Fibroblast of the aortic adventitia (primary cell): ENCODE data around the gene C16orf96. TPM values are rescaled to one million over a fixed set of nuclear protein-coding genes. Genes with fewer than 3 reads are reported as not detected.

Experiments
- DNase-seq: peaks from one replicate; pipeline ENCODE4 v3.0.0-alpha.2; 2010; ENCODE audit warnings: low read depth
- H3K4me3 ChIP-seq: 2 replicates; pipeline ENCODE4 v1.5.1; 2011; ENCODE audit warnings: low read depth, mild to moderate bottlenecking, control low read depth, low read length, moderate library complexity
- small RNA-seq: library from RNA; depleted of rRNA; stranded (forward); fragments of <200 nt; gene quantifications from one replicate; pipeline ENCODE3, GENCODE V24; 2012
- total RNA-seq: library from RNA; depleted of rRNA; stranded (reverse); fragments of >200 nt; gene quantifications from 2 replicates; pipeline ENCODE4 v1.2.3, GENCODE V29; 2012; ENCODE audit warnings: low replicate concordance
- TF ChIP-seq, protein P1 (sequence below): IDR thresholded peaks from 2 replicates; pipeline ENCODE4 v1.5.1; 2011; ENCODE audit warnings: mild to moderate bottlenecking, low read length, control low read depth, inconsistent platforms; ENCODE audit not compliant: insufficient read depth

The C16orf96 gene
- total RNA-seq, 1 donor, result under 0.01 TPM

DNA sequence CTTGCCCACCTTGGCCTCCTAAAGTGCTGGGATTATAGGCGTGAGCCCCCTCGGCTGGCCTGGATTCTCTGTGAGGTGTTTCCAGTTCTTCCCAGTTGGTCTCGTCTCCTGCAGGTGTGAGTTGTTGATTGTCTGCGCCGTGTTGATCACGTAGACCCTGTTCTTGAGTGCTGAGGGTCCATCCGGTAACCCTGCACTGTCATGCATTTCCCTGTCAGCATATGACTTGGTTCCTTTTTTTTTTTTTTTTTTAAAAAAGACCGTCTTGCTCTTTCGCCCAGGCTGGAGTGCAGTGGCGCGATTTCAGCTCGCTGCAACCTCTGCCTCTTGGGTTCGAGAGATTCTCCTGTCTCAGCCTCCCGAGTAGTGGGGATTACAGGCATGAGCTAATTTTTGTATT, 85.8 kb downstream of the C16orf96 start:
- TF ChIP-seq, protein P1, sequence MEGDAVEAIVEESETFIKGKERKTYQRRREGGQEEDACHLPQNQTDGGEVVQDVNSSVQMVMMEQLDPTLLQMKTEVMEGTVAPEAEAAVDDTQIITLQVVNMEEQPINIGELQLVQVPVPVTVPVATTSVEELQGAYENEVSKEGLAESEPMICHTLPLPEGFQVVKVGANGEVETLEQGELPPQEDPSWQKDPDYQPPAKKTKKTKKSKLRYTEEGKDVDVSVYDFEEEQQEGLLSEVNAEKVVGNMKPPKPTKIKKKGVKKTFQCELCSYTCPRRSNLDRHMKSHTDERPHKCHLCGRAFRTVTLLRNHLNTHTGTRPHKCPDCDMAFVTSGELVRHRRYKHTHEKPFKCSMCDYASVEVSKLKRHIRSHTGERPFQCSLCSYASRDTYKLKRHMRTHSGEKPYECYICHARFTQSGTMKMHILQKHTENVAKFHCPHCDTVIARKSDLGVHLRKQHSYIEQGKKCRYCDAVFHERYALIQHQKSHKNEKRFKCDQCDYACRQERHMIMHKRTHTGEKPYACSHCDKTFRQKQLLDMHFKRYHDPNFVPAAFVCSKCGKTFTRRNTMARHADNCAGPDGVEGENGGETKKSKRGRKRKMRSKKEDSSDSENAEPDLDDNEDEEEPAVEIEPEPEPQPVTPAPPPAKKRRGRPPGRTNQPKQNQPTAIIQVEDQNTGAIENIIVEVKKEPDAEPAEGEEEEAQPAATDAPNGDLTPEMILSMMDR, result no peak
- no peak for DNase-seq
- no peak overlapping the region for H3K4me3 ChIP-seq

DNA sequence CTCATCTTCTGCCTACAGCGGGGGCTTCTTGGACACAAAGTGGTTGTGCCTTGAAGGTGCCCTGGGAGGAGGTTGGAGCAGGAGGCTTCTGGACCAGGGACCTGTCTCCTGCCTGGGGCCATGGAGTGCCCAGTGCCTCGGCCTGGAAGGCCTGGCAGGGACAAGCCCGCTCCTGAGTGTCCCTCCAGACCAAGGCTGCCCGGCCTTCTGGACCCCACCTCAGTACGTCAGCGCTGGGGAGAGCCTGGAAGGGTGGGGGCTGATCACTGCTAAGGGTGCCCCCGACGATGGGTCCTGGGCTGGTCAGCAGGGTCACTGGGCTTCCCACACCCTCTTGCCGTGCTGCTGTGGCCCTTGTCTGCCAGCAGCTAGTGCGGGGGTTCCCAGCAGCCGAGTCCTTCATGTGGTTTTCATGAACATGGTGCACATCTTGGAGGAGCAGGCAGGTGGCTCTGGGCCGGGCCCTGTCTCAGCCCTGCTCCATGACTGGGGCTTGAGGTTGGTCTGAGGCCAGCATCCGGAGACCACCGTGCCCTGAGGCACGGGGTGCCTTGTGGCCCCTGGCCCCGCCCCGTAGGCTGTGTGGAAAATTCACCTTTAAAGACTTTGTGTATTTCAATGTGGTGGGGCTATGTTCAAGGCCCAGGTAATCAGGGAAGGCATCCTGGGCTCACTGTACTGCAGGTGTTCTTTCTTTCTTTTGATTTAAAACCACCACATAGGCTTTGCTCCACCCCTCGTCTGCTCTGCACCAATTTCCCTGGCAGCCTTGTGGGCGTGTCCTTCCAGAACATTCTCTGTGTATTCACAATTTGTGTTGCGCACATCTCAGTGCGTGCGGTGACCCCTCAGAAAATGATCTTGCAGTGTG, 90.9 kb downstream of the C16orf96 start:
- no peak for DNase-seq
- TF ChIP-seq, protein P1, result no peak
- no peak overlapping the region for H3K4me3 ChIP-seq

DNA sequence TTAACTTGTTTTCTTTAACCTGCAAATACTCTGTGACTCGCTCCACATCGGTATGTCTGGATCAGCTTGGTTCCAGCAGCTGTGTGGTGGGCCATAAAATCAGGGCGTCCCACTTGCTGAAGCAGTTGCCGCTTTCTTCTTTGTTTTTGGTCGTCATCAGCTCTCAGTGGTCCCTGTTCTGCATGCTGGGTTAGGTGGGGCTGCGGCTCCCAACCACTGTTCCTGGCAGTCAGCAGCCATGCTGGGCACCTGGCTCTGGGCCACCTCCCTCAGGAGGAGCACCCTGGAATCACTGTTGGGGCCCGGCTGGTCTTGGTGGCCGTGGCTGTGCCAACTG, 91.5 kb downstream of the C16orf96 start:
- no peak overlapping the region for H3K4me3 ChIP-seq
- DNase-seq, result no peak
- TF ChIP-seq, protein P1, result no peak

DNA sequence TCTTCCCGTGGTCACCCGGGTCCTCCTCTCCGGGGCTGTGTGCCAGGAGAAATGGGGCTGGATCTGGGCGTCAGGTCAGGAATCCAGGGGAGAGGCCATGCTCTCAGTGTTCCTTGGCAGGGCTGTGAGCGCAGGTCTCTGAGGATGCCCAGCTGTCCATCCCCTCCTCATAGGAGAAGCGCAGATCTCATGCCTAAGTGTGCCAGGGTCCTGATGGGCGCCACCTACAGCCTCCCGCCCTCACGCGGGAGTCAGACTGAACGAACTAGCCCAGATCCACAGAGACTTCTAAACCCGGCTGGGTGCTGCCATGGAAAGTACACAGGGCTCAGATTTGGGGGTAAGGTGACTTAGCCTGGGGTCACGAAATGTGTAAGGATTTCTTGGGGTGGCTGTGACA, 92.8 kb downstream of the C16orf96 start:
- TF ChIP-seq, protein P1, result no peak
- no peak for DNase-seq
- no peak overlapping the region for H3K4me3 ChIP-seq

DNA sequence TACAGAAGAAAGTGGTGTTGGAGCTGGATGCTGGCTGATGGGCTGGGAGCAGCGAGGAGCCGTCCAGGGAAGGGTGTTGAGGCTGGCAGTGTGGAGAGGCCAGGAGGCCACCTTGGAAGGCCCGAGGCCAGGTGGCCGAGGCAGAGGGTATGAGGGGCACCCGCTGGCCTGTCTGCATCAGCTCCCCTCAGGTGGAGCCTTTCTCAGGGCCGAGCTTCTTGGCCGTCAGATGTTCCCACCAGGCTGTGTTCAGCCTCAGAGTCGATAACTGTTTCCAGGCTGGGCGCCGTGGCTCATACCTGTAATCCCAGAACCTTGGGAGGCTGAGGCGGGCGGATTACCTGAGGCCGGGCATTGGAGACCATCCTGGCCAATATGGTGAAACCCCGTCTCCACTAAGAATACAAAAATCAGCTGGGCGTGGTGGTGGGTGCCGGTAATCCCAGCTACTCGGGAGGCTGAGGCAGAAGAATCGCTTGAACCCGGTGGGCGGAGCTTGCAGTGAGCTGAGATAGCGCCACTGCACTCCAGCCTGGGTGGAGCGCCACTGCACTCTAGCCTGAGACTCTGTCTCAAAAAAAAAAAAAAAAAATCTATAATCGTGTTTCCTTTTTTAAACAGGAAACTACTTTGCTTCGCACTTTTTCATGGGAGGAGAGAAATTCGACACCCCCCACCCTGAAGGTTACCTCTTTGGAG, 93.8 kb downstream of the C16orf96 start:
- DNase-seq, result no peak
- H3K4me3 ChIP-seq, result no peak overlapping the region
- TF ChIP-seq, protein P1, result no peak

Small RNA genes within 50 kb of the gene (small RNA-seq; reads per million reads assigned to genes)
- not detected for gene RN7SL850P

Other genes with a start within 250 kb of the C16orf96 start
- 3.3 and 6.6 TPM in 2 replicates for gene GLIS2, start 240.3 kb upstream of the C16orf96 start, total RNA-seq
- 5.0 and 20.2 TPM in 2 replicates for gene PAM16, start 205.0 kb upstream of the C16orf96 start, total RNA-seq
- gene VASN, start 184.5 kb upstream of the C16orf96 start, total RNA-seq, result 130 and 136 TPM in 2 replicates
- gene CORO7, start 139.7 kb upstream of the C16orf96 start, total RNA-seq, result 16.7 and 26.7 TPM in 2 replicates
- 33.3 and 44.0 TPM in 2 replicates for gene DNAJA3, start 130.5 kb upstream of the C16orf96 start, total RNA-seq
- gene NMRAL1, start 81.7 kb upstream of the C16orf96 start, total RNA-seq, result 43.4 and 80.7 TPM in 2 replicates
- gene HMOX2, start 79.9 kb upstream of the C16orf96 start, total RNA-seq, result 24.8 and 30.5 TPM in 2 replicates
- 11.8 and 20.3 TPM in 2 replicates for gene CDIP1, start 17.6 kb upstream of the C16orf96 start, total RNA-seq
- 5.2 and 7.1 TPM in 2 replicates for gene UBALD1, start 58.5 kb downstream of the C16orf96 start, total RNA-seq
- 24.5 and 34.3 TPM in 2 replicates for gene MGRN1, start 68.5 kb downstream of the C16orf96 start, total RNA-seq
- gene NUDT16L1, start 137.2 kb downstream of the C16orf96 start, total RNA-seq, result 15.4 and 48.3 TPM in 2 replicates
- 22.0 and 28.2 TPM in 2 replicates for gene ANKS3, start 177.9 kb downstream of the C16orf96 start, total RNA-seq
- gene DNAAF8, start 178.2 kb downstream of the C16orf96 start, total RNA-seq, result 1.4 TPM in 1 of 2 replicates, not detected in the other
- 8.3 and 14.1 TPM in 2 replicates for gene ZNF500, start 210.8 kb downstream of the C16orf96 start, total RNA-seq
- gene SEPTIN12, start 232.0 kb downstream of the C16orf96 start, total RNA-seq, result not detected in 2 replicates
- not detected in 2 replicates for gene SMIM22, start 239.0 kb downstream of the C16orf96 start, total RNA-seq
- 9.1 and 14.4 TPM in 2 replicates for gene ROGDI, start 246.3 kb downstream of the C16orf96 start, total RNA-seq